GM12878 (cell line): ENCODE data around the gene ARHGAP22. TPM values are rescaled to one million over a fixed set of nuclear protein-coding genes. Genes with fewer than 3 reads are reported as not detected.

Experiments
- ATF2 ChIP-seq: IDR thresholded peaks from 2 replicates; pipeline ENCODE4 v1.6.1; 2012; ENCODE audit warnings: low read length, inconsistent platforms
- ATF7 ChIP-seq: fragments of 450-650 bp; IDR thresholded peaks from 2 replicates; pipeline ENCODE4 v1.6.1; 2016; ENCODE audit warnings: low read depth, mild to moderate bottlenecking
- BHLHE40 ChIP-seq, 2 experiments: fragments of 450-650 bp in 1 of 2; IDR thresholded peaks; 2 replicates each; pipeline ENCODE4 v1.6.1; 2011 to 2017; ENCODE audit warnings: low read depth in 2 of 2, borderline replicate concordance in 1 of 2, improper control_type of control experiment in 1 of 2, low read length in 1 of 2, mild to moderate bottlenecking in 1 of 2
- BMI1 ChIP-seq: fragments of 450-650 bp; IDR thresholded peaks from 2 replicates; pipeline ENCODE4 v1.6.1; 2016; ENCODE audit warnings: mild to moderate bottlenecking, moderate library complexity, borderline replicate concordance
- CBX3 ChIP-seq: fragments of 200-600 bp; sonication (generic); IDR thresholded peaks from 2 replicates; pipeline ENCODE4 v1.6.1; 2016; ENCODE audit warnings: low read depth, borderline replicate concordance
- FOXM1 ChIP-seq: IDR thresholded peaks from 2 replicates; pipeline ENCODE4 v1.6.1; 2012; ENCODE audit warnings: low read depth, mild to moderate bottlenecking, inconsistent platforms, low read length, moderate library complexity
- HDGF ChIP-seq: fragments of 450-650 bp; IDR thresholded peaks from 2 replicates; pipeline ENCODE4 v1.6.1; 2016; ENCODE audit warnings: antibody characterized with exemption
- JUNB ChIP-seq: IDR thresholded peaks from 2 replicates; pipeline ENCODE4 v1.6.1; 2016; ENCODE audit warnings: antibody characterized with exemption, mild to moderate bottlenecking
- KAT2A ChIP-seq: conservative IDR thresholded peaks from 2 replicates; pipeline ENCODE4 v1.6.1; 2011; ENCODE audit warnings: low read depth, low read length; ENCODE audit not compliant: control insufficient read depth
- MEF2B ChIP-seq: fragments of 450-650 bp; IDR thresholded peaks from 2 replicates; pipeline ENCODE4 v1.6.1; 2018; ENCODE audit warnings: mild to moderate bottlenecking, moderate library complexity; ENCODE audit not compliant: partially characterized antibody, poor library complexity, severe bottlenecking
- MTA2 ChIP-seq: fragments of 450-650 bp; IDR thresholded peaks from 2 replicates; pipeline ENCODE4 v1.6.1; 2016; ENCODE audit warnings: low read depth, mild to moderate bottlenecking, moderate library complexity
- MXI1 ChIP-seq: fragments of 150-350 bp; IDR thresholded peaks from 2 replicates; pipeline ENCODE4 v1.6.1; 2011; ENCODE audit warnings: low read depth, mild to moderate bottlenecking, inconsistent platforms, low read length, improper control_type of control experiment
- MYC ChIP-seq: IDR thresholded peaks from 2 replicates; pipeline ENCODE4 v1.6.1; 2011; ENCODE audit warnings: mild to moderate bottlenecking, low read length, moderate library complexity, inconsistent platforms; ENCODE audit not compliant: insufficient read depth, insufficient replicate concordance, insufficient read length, severe bottlenecking
- NFYA ChIP-seq: IDR thresholded peaks from 2 replicates; pipeline ENCODE4 v1.6.1; 2011; ENCODE audit warnings: low read depth, mild to moderate bottlenecking, low read length, improper control_type of control experiment, borderline replicate concordance
- NRF1 ChIP-seq: conservative IDR thresholded peaks from 2 replicates; pipeline ENCODE4 v1.6.1; 2011; ENCODE audit warnings: mild to moderate bottlenecking, low read depth, low read length, improper control_type of control experiment
- RAD51 ChIP-seq: fragments of 450-650 bp; IDR thresholded peaks from 2 replicates; pipeline ENCODE4 v1.6.1; 2016; ENCODE audit warnings: moderate library complexity, mild to moderate bottlenecking, inconsistent platforms
- RCOR1 ChIP-seq: conservative IDR thresholded peaks from 2 replicates; pipeline ENCODE4 v1.6.1; 2012; ENCODE audit warnings: low read depth, low read length, improper control_type of control experiment
- SP1 ChIP-seq: IDR thresholded peaks from one replicate; pipeline ENCODE4 v1.6.1; 2011; ENCODE audit warnings: low read depth, low read length
- SPI1 ChIP-seq: IDR thresholded peaks from 2 replicates; pipeline ENCODE4 v1.6.1; 2011; ENCODE audit warnings: low read depth, mild to moderate bottlenecking, low read length, moderate library complexity, borderline replicate concordance; ENCODE audit not compliant: insufficient read depth
- SRF ChIP-seq, 2 experiments: IDR thresholded peaks; 2 replicates each; pipeline ENCODE4 v1.6.1; 2011; ENCODE audit warnings: low read depth in 2 of 2, low read length in 2 of 2, mild to moderate bottlenecking in 1 of 2, moderate library complexity in 1 of 2
- USF1 ChIP-seq: IDR thresholded peaks from 2 replicates; pipeline ENCODE4 v1.6.1; 2011; ENCODE audit warnings: borderline replicate concordance, low read depth, mild to moderate bottlenecking, moderate library complexity, mixed read lengths, low read length; ENCODE audit not compliant: insufficient read depth; ENCODE audit errors: extremely low read length
- YBX1 ChIP-seq: fragments of 450-650 bp; IDR thresholded peaks from 2 replicates; pipeline ENCODE4 v1.6.1; 2016; ENCODE audit warnings: antibody characterized with exemption
- ZNF217 ChIP-seq: fragments of 450-650 bp; IDR thresholded peaks from 2 replicates; pipeline ENCODE4 v1.6.1; 2017; ENCODE audit warnings: antibody characterized with exemption, mild to moderate bottlenecking
- ZNF687 ChIP-seq: fragments of 450-650 bp; IDR thresholded peaks from 2 replicates; pipeline ENCODE4 v1.6.1; 2017; ENCODE audit warnings: mild to moderate bottlenecking, moderate library complexity
- polyA plus RNA-seq, 11 experiments: library from polyadenylated mRNA; depleted of rRNA in 4 of 11; unstranded in 6 of 11; stranded (reverse) in 5 of 11; fragments of >200 nt; fragmentation: Nextera tagmentation in 4 of 11; fragmentation: Illumina TruSeq in 1 of 11; extraction: Ambion mirVana in 4 of 11; extraction: Trizol in 1 of 11; gene quantifications; 1 replicate in 1 of 11; 2 replicates in 10 of 11; pipeline versions ENCODE4 v1.2.1 to v1.2.3, GENCODE V29; 2011 to 2016; ENCODE audit warnings: inconsistent platforms in 2 of 11, missing spikeins in 2 of 11, low read depth in 1 of 11
- total RNA-seq, 4 experiments: library from RNA; depleted of rRNA in 3 of 4; stranded (reverse); fragments of >200 nt in 3 of 4; fragmentation: Illumina TruSeq in 1 of 4; extraction: Trizol in 1 of 4; gene quantifications; 2 replicates each; pipeline versions ENCODE4 v1.2.1 to v1.2.3, GENCODE V29; 2013 to 2021

Gene ARHGAP22
- total and polyA plus RNA-seq, 10 of the 15 experiments (the other 5 are each of a cell fraction or from before 2014, with no cell fraction given), result 0.07 to 0.61 (median 0.18) TPM; not detected in 5

GRCh38 chr10:48652344-48652743 lies 47.5 kb upstream of the ARHGAP22 start (continued):
- TF ChIP-seq USF1 (no peak), SRF (IDR thresholded peaks at IDR 0.05; ENCODE audit: low read depth in 2 of 2, low read length in 2 of 2) (no peak), ZNF217 (peak; percentile 58; the same call in 1 of the 2 replicates), MEF2B (no peak), BHLHE40 (IDR thresholded peaks at IDR 0.05; ENCODE audit: borderline replicate concordance in 1 of 2, low read depth in 2 of 2, low read length in 1 of 2) (peak in 1 of 2 experiments; percentile 49; a peak in 1 of 4 replicates), ATF7 (no peak), CBX3 (no peak), JUNB (no peak), SPI1 (peak; percentile 88; the same call in 1 of the 2 replicates), BMI1 (no peak), RCOR1 (no peak), HDGF (no peak), NRF1 (no peak), RAD51 (peak; percentile 66; the same call in 1 of the 2 replicates), NFYA (no peak), FOXM1 (no peak), KAT2A (no peak), ZNF687 (no peak), ATF2 (no peak), MXI1 (no peak), MTA2 (no peak), MYC (no peak), YBX1 (no peak), SP1 (no peak)
